MM.1S (cell line): ENCODE results near the gene BHLHA15.

ENCODE experiments used
- CTCF ChIP-seq: fragments of 300-600 bp; sonication (generic); IDR thresholded peaks from 2 replicates; pipeline ENCODE4 v1.5.1; 2016; ENCODE audit warnings: antibody characterized with exemption, low read length, mixed read lengths
- EZH2 ChIP-seq: fragments of 300-600 bp; sonication (generic); optimal IDR thresholded peaks from 2 replicates; pipeline ENCODE3; 2017; ENCODE audit warnings: low read depth, mild to moderate bottlenecking, antibody characterized with exemption, low read length, mixed read lengths
- EZH2phosphoT487 ChIP-seq: fragments of 300-600 bp; sonication (generic); IDR thresholded peaks from 2 replicates; pipeline ENCODE4 v1.6.1; 2018; ENCODE audit warnings: antibody characterized with exemption, low read length

DNA sequence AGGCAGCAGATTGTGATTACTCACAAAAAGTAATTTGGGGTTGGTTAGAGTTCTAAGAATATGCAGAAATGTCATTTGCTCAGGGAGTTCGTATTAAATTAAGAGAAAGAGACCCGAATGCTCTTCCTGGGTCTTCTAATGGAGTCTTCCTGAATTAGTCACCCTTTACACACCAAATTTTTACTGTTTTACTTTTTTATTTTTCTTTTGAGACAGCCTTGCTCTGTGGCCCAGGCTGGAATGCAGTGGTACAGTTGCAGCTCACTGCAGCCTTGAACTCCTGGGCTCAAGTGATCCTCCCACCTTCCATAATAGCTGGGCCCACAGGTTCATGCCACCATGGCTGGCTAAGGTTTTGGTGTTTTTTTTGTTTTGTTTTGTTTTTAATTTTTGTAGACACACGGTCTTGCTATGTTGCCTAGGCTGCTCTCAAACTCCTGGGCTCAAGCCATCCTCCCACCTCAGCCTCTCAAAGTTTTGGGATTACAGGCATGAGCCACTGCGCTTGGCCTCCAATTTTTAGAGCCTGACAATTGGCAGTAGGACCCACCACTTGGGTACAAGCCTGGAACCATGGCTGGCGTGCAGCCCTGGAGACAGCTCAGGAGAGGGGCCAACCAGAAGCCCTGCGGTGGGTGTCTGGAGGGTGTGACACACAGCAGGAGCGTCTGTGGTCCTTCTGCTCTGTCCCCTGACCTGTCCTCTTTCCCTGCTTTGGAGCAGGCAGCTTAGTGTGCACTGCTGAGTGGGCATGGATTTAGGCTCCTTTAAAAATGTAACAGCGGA lies 16.4 kb upstream of the BHLHA15 start:
- TF ChIP-seq CTCF (no peak), EZH2 (no peak), EZH2phosphoT487 (no peak)
